Measurements from ENCODE around the gene FAM200C.

- TF ChIP-seq, protein P1, sequence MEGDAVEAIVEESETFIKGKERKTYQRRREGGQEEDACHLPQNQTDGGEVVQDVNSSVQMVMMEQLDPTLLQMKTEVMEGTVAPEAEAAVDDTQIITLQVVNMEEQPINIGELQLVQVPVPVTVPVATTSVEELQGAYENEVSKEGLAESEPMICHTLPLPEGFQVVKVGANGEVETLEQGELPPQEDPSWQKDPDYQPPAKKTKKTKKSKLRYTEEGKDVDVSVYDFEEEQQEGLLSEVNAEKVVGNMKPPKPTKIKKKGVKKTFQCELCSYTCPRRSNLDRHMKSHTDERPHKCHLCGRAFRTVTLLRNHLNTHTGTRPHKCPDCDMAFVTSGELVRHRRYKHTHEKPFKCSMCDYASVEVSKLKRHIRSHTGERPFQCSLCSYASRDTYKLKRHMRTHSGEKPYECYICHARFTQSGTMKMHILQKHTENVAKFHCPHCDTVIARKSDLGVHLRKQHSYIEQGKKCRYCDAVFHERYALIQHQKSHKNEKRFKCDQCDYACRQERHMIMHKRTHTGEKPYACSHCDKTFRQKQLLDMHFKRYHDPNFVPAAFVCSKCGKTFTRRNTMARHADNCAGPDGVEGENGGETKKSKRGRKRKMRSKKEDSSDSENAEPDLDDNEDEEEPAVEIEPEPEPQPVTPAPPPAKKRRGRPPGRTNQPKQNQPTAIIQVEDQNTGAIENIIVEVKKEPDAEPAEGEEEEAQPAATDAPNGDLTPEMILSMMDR (IDR thresholded peaks at IDR 0.05): no peak
- TF ChIP-seq POLR2A (IDR thresholded peaks at IDR 0.05): no peak
These were observed 41.9 kb downstream of the FAM200C start for GRCh38 chr5:160357861-160358411.
